Left ventricle myocardium inferior (tissue), 1 donor: ENCODE results near the gene ID2. TPM values are rescaled to one million over a fixed set of nuclear protein-coding genes. Genes with fewer than 3 reads are reported as not detected.

Experiments used
- DNase-seq: peaks from one replicate; pipeline ENCODE4 v3.0.0-alpha.2; 2020
- H3K27ac ChIP-seq: fragments of 200-600 bp; replicated peaks from 2 replicates; pipeline ENCODE4 v1.8.0; 2021
- H3K27me3 ChIP-seq: fragments of 200-600 bp; 2 replicates; pipeline ENCODE4 v1.8.0; 2021; ENCODE audit warnings: low read depth
- H3K36me3 ChIP-seq: fragments of 200-600 bp; 2 replicates; pipeline ENCODE4 v1.8.0; 2021
- H3K4me1 ChIP-seq: fragments of 200-600 bp; 2 replicates; pipeline ENCODE4 v1.8.0; 2021
- H3K4me3 ChIP-seq: fragments of 200-600 bp; 2 replicates; pipeline ENCODE4 v1.8.0; 2021; ENCODE audit warnings: mild to moderate bottlenecking, moderate library complexity
- H3K9me3 ChIP-seq: fragments of 200-600 bp; replicated peaks from 2 replicates; pipeline ENCODE4 v1.8.0; 2021
- CTCF ChIP-seq: fragments of 200-600 bp; IDR thresholded peaks from 2 replicates; pipeline ENCODE4 v1.8.0; 2021; ENCODE audit warnings: antibody characterized with exemption, mild to moderate bottlenecking, borderline replicate concordance
- intact Hi-C: fragments of 100-400 bp; cut with micrococcal nuclease; formaldehyde crosslinking; loops from one replicate; pipeline ENCODE4 v1.11.0; 2022
- total RNA-seq: library from RNA; stranded (reverse); fragmentation: NEBNext Ultra II Directional; extraction: Animal tissue kit (Norgen Biotek cat#: 25700); gene quantifications from one replicate; pipeline ENCODE4 v1.2.1, GENCODE V29; 2021
- donor health status: DM: no; HTN: yes; CAD: no; lungs with severe emphysema.

ID2 gene
- total RNA-seq, 1 donor from 2014 or later: 32.2 TPM

- DNase-seq: peak; percentile 90
- H3K4me1 ChIP-seq: peaks cover 53% of the 10 kb centered on the region
- peaks cover 21% of the 10 kb centered on the region for H3K9me3 ChIP-seq
- peak overlapping the region; percentile 100 for H3K27ac ChIP-seq
- no peaks in the 10 kb centered on the region for H3K27me3 ChIP-seq
- TF ChIP-seq CTCF: no peak
- intact Hi-C loops: no loop called here
- peak overlapping the region; percentile 81 for H3K4me3 ChIP-seq
- H3K36me3 ChIP-seq: no peaks in the 10 kb centered on the region
Observed at GRCh38 chr2:8676191-8676920, 5.5 kb upstream of the ID2 start.

- H3K4me3 ChIP-seq: peak overlapping the region; percentile 81
- H3K27me3 ChIP-seq: no peaks in the 10 kb centered on the region
- H3K9me3 ChIP-seq: peaks cover 21% of the 10 kb centered on the region
- intact Hi-C loops: no loop called here
- no peak for TF ChIP-seq CTCF
- H3K36me3 ChIP-seq: no peaks in the 10 kb centered on the region
- H3K27ac ChIP-seq: peak overlapping the region; percentile 100
- peaks cover 54% of the 10 kb centered on the region for H3K4me1 ChIP-seq
- DNase-seq: no peak
Observed at GRCh38 chr2:8676921-8677645, 4.8 kb upstream of the ID2 start.

GRCh38 chr2:8677646-8678592 lies 3.9 kb upstream of the ID2 start:
- Histone ChIP-seq H3K36me3 (no peaks in the 10 kb centered on the region), H3K4me1 (peaks cover 63% of the 10 kb centered on the region)
- intact Hi-C loops: no loop called here

GRCh38 chr2:8678731-8679566 lies 2.9 kb upstream of the ID2 start:
- Histone ChIP-seq H3K4me3 (peak overlapping the region; percentile 81), H3K9me3 (peaks cover 16% of the 10 kb centered on the region), H3K27me3 (no peaks in the 10 kb centered on the region), H3K27ac (peak overlapping the region; percentile 100), H3K4me1 (peaks cover 73% of the 10 kb centered on the region), H3K36me3 (no peaks in the 10 kb centered on the region)
- intact Hi-C loops: no loop called here
- peak; percentile 96 for DNase-seq
- peak; percentile 21 for TF ChIP-seq CTCF

More at GRCh38 chr2:8677646-8678592, 3.9 kb upstream of the ID2 start:
- Histone ChIP-seq H3K4me3 (peak overlapping the region; percentile 81), H3K9me3 (peaks cover 21% of the 10 kb centered on the region), H3K27me3 (no peaks in the 10 kb centered on the region), H3K27ac (peak overlapping the region; percentile 100)
- peak; percentile 14 for TF ChIP-seq CTCF
- peak; percentile 53 for DNase-seq

GRCh38 chr2:8679567-8679826 lies 2.4 kb upstream of the ID2 start:
- H3K27ac ChIP-seq: peak overlapping the region; percentile 100
- H3K4me3 ChIP-seq: peak overlapping the region; percentile 81
- H3K4me1 ChIP-seq: peaks cover 76% of the 10 kb centered on the region
- no peak for TF ChIP-seq CTCF
- no peak for DNase-seq
- intact Hi-C loops: no loop called here
- H3K9me3 ChIP-seq: peaks cover 10% of the 10 kb centered on the region
- H3K36me3 ChIP-seq: no peaks in the 10 kb centered on the region
- H3K27me3 ChIP-seq: no peaks in the 10 kb centered on the region
